DMS53 treated with DMSO at 0.1 percent for 48 hours (cell line): ENCODE results near the gene NPHP4.

Experiments used
- DNase-seq: peaks from one replicate; lab custom pipeline; 2025; ENCODE audit not compliant: unreplicated experiment; lab: John Stamatoyannopoulos, UW

NPHP4 gene

GRCh38 chr1:5974631-5975030 is 17.6 kb downstream of the NPHP4 start:
- DNase-seq = no peak

DNA sequence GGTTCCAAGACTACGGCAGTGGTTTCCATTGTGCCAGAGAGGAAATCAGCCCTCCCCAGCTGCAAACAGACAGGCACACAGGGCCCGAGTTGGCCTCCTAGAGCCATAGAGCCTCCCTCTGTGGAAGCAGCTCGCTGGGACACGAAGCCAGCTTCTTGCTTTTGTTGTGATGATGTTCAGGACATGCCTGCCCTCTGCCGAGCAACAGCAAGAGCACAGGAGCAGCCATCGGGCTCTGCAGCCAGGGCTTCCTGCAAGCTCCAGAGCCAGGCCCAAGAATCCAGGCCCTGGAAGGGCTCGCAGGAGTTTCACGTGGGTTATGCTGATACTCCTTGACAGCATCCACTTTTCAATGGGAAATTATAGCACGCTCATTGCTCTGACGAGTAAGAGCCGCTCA is 18.5 kb downstream of the NPHP4 start:
- DNase-seq = no peak

- DNase-seq = no peak
These were observed 20.1 kb downstream of the NPHP4 start for GRCh38 chr1:5972198-5972520.

GRCh38 chr1:5971471-5972197 is 20.6 kb downstream of the NPHP4 start:
- no peak for DNase-seq

DNA sequence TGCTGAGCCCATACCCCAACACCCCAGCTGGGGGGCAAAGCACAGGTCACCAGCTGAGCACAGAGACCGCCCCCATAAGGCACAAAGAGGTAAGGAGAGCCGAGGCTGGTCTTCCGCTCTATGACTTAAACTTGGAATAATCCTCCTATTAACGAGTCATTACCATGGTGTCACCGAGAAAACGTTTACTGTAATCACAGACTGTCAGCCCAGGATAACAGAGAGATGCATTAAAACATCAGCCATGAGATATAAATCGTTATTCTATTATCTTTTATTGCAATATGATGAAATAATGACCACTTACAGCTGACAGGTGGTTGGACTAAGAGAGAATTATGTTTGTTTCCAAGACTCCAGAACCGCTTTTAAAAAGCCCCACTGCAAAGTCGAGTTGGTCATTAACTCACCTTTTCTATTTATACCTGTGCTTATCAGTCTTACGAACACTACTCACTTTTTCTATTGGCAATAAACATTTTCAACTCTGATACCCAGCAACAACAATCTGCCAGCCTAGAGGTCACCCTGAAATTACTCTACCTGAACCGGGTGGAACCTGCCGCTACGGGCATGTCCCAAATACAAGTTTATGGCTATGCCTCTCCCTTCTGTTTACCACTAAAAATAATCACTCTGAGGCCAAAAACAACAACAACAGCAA is 21.5 kb downstream of the NPHP4 start:
- DNase-seq = no peak

GRCh38 chr1:5969168-5969567 is 23.1 kb downstream of the NPHP4 start:
- no peak for DNase-seq

- no peak for DNase-seq
These were observed 24.0 kb downstream of the NPHP4 start for GRCh38 chr1:5968161-5968736.

- no peak for DNase-seq
These were observed 24.7 kb downstream of the NPHP4 start for GRCh38 chr1:5967351-5968160.

- DNase-seq = no peak
These were observed 25.6 kb downstream of the NPHP4 start for GRCh38 chr1:5966543-5967205.

- no peak for DNase-seq
These were observed 26.6 kb downstream of the NPHP4 start for GRCh38 chr1:5965586-5966131.

DNA sequence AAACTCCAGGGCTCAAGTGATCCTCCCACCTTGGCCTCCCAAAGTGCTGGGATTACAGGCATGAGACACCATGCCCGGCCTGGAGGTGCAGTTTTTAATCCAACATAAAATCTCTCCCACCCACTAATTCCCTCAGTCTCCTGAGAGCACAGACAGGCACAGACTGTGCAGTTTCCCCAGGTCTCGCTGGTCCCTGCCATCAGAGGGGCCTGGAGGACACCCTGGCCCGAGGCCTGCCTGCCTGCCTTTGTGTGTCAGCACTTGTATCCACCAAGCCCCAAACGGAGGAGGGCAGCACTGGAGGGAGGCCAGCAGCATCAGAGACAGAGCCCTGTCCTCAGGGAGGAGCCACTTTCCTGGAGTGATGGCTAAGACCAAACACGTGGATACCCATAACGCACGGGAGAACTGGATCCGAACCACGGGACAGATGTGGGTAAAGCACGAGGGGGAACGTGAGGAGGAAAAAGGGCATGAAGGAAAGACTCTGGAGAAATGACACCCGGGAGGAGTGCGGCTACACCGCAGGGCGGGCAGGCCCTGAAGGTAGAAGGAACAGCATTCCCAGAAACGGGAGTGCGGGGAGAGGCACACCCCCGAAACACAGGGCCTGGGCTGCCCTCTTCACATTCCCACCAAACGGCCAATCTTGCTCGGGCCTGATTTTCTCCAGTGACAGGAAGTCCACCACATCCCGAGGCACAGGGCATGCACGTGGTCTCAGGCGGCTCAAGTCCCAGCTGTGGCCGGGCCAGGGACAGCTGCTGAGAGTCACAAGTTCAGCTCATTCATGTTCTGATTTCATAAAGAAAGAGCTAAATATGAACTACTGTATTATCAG is 29.7 kb downstream of the NPHP4 start:
- no peak for DNase-seq

- DNase-seq = no peak
These were observed 30.6 kb downstream of the NPHP4 start for GRCh38 chr1:5961601-5962000.

DNA sequence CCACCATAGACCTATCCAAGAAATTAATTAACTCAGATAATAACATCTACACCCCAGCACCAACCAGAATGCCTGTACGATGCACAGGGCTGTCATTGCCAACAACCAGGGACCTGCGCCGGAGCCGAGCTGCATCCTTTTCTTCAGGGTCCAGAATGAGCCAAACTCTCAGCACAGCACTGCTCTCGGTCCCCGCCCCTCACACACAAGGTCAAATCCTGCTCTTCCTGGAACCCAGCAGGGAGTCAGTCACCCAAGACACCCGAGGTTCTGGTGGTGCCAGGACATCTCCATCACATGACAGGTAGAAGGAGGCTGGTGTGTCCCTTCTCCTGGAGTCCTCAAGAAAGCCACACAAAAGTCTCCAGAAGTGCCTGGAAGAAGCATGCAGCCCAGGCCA is 31.9 kb downstream of the NPHP4 start:
- DNase-seq = no peak

- DNase-seq = no peak
These were observed 32.5 kb downstream of the NPHP4 start for GRCh38 chr1:5959667-5960230.

DNA sequence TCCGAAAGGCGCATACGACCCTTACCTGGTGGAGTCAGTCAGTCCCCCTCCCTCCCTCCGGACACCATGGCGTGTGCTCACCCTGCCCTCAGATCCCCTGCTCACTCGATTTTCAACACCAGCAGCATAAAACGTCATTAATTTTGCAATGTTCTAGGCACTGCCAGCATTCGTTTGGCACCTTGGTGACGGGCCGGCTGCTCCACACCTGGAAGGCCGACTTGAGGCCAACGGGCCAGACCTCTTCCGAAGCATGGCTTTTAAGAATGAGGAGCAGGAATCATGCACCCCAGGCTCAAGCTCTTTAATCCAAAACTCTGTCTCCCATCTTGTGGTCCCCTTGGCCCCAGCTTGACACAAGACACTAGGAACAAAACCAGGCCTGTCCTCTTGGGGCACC is 33.1 kb downstream of the NPHP4 start:
- DNase-seq = no peak

DNA sequence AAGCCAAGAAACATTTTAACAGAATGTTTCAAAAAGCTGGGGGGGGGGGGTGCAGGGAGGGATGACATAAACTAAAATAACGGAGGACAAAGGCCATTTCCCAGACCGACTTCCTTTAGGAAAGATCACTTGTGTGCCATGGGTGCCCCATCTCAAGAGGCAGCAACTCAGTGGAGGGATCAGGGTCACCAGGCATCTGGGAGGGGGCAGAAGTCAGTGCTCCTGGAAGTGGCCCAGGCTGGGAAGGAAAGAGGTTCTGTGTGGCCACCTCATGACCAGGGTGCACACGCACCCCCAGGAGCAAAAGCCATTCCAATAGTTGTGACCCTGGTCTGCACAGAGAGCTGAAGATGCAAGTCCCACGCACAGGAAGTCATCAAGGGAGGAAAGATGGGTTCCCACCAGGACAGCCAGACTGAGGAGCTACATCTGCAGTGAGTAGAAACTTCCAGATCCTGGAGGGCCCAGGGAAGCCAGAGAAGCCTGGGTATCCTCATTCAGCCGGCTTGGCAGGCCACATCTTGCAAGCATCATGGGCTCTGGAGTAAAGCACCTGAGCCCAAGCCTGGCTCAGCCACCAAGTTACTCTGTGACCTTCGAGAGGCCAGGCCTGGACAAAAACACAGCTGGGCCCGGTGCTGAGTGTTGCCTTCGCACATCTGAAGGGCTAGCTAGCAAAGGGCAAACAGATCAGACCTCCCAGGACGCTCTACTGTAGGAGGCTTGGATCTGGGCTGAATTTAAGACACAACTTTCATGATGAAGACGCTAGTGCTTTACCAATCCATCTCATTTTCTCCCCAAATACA is 36.0 kb downstream of the NPHP4 start:
- DNase-seq = no peak

DNA sequence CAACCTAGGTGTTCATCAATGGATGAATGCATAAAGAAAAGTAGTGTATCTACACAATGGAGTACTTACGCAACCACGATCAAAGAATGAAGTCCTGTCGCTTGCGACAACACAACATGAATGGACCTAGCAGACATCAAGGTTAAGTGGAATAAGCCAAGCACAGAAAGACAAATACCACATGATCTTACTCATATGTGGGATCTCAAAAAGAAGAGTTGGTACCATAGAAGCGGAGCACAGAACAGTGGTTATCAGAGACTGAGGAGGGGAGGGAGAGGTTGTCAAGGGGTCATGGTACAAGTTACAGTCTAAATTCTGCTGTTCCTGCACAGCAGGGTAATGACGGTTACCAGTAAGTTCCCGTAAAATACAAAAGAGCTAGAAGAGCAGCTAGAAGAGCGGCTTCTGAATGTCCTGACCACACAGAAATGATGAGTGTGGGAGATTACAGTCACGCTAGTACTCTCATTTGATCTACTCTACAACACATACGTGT is 36.7 kb downstream of the NPHP4 start:
- no peak for DNase-seq

- no peak for DNase-seq
These were observed 37.3 kb downstream of the NPHP4 start for GRCh38 chr1:5954964-5955363.

GRCh38 chr1:5953386-5953785 is 38.8 kb downstream of the NPHP4 start:
- DNase-seq = no peak
